A673 (cell line): Measurements from ENCODE around the gene H6PD.

Experiments
- EZH2 ChIP-seq: fragments of 200-600 bp; sonication (generic); IDR thresholded peaks from 2 replicates; pipeline ENCODE4 v1.6.1; 2017; ENCODE audit warnings: borderline replicate concordance, low read depth, mild to moderate bottlenecking, mixed read lengths, antibody characterized with exemption, low read length; ENCODE audit not compliant: poor library complexity, severe bottlenecking
- TF ChIP-seq, protein P1 (sequence below): fragments of 300-800, 200-600 bp; sonication (generic); conservative IDR thresholded peaks from 2 replicates; pipeline ENCODE4 v1.5.1; 2017; ENCODE audit warnings: low read depth, mild to moderate bottlenecking, antibody characterized with exemption, low read length, moderate library complexity, mixed read lengths

DNA sequence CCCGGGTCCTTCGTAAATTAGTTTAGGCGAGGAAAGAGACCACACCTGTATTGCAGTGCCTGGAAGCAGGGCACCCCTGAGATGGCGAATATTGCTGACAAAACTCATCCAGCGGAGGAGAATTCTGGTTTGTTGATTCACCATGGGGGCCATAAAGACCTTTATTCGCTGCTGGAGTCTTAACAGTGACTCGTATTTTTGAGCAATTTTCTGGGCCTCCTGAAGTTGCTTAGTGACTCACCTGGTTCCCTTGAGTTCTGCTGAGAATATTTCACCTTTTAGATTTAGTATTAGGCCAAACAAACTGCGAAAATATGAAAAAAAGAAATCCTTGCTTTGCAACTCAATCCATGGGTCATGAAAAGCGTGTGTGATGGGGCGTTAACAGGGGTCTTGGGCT, 20.6 kb upstream of the H6PD start:
- TF ChIP-seq, protein P1, sequence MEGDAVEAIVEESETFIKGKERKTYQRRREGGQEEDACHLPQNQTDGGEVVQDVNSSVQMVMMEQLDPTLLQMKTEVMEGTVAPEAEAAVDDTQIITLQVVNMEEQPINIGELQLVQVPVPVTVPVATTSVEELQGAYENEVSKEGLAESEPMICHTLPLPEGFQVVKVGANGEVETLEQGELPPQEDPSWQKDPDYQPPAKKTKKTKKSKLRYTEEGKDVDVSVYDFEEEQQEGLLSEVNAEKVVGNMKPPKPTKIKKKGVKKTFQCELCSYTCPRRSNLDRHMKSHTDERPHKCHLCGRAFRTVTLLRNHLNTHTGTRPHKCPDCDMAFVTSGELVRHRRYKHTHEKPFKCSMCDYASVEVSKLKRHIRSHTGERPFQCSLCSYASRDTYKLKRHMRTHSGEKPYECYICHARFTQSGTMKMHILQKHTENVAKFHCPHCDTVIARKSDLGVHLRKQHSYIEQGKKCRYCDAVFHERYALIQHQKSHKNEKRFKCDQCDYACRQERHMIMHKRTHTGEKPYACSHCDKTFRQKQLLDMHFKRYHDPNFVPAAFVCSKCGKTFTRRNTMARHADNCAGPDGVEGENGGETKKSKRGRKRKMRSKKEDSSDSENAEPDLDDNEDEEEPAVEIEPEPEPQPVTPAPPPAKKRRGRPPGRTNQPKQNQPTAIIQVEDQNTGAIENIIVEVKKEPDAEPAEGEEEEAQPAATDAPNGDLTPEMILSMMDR: no peak
- no peak for TF ChIP-seq EZH2
